ENCODE measurements around the gene ZNF48.

DNA sequence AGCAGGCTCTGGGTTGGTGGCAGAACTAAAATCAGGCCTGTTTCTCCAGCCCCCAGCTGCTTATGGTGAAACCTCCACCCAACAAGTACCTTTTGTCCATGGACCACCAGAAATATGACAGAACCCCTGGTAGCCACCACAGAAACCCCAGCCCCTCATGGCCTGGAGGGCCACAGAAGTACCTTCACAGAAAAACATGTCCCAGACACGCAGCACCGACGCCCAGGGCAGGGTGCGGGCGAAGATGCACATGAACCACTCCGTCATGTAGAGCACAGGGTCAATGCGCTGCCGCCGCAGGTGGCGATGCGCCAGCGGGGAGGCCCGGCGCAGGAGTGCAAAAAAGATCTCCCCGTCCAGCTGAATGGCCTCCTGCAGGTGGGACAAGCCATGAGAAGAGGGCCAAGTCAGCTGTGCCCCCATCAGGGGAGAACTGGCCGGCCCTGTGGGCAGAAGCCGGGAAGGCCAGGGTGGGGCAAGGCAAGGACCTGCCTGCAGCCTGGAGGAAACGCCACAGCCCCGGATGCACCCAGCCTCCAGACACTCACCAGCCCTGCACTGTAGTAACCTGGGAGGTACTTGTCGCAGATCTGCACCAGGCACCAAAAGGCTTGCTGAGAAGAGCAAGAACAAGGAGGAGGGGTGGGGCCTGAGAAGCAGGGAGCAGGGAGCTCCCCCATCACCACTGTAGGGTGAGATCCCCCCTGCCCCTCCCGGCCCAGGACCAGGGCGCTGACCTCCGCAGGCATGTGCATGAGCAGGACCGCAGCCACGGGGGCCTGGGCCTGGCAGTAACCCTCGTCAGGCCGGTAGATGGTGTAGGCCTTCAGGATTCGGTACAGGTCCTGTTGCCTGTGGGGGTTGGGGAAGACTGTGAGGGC, 36.0 kb upstream of the ZNF48 start:
- no peak for TF ChIP-seq CTCF (conservative IDR thresholded peaks at IDR 0.05; ENCODE audit: low read depth, low read length)
- no peak for TF ChIP-seq EZH2 (IDR thresholded peaks at IDR 0.05; ENCODE audit: low read length, unreplicated experiment)
